GDM1 (cell line): ENCODE measurements around the gene ZNF385D.
"Not testable (repeated sequence)": the region's sequence is repeated elsewhere in the genome, so short reads cannot be mapped to it uniquely, and the experiment has no call there.

Source experiments
- DNase-seq: peaks from one replicate; lab custom pipeline; 2025; lab: John Stamatoyannopoulos, UW

ZNF385D gene

DNA sequence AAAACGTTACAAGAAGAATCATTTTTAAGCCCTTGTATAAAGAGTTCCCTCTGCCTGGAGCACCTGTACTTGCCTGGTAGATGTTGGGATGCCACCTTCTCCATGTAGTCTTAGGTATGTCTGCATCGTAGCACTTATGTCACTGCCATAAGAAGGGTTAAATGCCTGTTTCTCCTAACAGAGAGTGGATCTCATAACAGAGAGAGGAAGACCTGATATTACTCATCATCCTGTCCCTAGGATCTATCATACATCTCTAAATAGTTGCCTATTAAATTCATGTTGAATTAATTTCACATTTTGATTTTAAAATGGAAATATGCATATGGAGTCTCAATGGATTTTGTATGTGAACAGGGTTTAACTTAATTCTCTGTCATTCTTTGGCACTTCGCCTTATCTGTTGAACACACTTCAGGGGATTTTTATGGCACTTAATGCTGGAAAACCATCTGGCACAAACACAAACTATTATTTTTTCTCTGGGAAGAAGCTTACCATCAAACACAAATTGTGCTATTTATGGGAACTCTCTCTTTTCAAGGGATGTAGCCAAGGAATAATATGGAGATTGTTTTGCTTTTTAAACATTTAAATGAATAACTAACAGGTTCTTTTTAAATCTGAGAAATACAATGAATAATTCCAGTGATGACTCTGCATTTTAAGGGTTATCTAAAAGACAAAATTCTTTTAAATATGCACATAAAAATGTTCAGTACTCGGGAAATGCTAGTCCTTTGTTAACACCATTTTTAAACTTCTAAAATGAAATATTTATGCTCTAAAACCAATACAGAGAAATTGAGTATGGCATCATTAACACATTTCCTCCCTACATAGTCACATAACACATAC lies 230.7 kb downstream of the ZNF385D start:
- DNase-seq, result no peak

DNA sequence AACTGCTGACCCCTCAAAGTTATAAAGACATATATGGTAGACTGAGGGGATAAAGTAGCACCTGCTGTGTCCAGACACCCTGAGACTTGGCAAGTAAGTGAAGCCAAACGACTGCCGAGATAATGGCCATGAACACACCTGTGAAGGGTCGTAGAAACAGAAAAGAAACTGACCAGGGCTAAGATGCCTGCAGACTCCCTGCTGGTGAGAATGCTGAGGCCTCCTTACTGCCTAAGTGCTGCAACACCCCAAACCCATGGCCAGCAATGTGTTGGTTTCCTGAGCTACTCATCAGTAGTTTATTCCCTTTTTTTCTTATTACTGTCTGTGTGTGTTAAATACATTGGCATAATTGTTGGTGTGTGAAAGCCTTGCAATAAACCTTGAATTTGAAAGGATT lies 233.8 kb downstream of the ZNF385D start:
- no peak for DNase-seq

GRCh38 chr3:21515417-21515816 lies 235.6 kb downstream of the ZNF385D start:
- DNase-seq, result no peak

DNA sequence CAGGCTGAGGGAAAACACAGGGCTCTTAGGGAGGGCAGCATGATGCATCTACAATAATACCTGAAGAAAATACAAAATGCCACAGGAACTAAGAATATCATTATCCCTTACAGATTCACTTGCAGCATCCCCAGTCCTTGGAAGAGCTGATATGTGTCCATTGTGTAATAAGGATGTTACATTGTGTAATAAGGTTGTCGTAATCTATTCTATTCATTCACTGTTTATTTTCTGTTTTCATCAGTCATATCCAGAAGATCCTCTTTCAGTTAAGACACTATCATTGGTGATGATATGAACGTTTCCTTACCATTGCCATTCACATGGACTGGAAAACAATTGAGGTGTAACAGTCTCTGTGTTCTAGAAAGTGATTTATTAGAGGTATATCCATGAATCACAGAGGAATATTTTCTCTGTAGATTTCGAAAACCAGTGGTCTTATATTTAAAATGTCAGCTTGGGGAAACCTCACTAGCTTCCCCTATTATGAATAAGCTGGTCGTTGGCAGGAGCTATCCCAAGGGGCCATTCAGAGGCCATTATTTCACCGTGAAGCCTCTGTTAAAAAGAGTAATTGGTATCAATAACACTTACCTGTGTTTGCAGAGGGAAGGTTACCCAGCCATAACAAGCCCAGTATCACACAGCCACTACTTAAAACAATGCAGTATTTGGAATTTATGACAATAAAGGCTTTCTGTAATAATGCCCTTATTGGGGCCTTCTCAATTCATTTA lies 241.1 kb downstream of the ZNF385D start:
- DNase-seq, result no peak

DNA sequence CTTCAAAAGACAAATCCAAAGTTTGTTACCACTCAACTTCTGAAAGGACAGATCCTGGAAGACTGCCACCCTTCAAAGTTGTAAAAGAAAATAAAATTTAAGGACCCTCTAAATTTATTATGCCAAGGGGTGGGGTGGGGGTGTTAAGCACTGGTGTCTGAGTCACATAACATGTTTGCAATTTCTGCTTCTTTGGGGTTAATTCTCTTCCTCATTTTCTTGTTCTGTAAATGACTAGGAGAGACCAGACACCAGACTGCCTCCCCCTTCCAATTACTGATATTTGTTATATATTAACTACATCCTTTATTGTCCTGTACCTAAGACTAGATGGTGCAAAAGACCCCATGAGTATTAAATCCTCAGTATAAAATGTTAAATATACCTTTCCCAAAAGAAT lies 242.8 kb downstream of the ZNF385D start:
- no peak for DNase-seq

DNA sequence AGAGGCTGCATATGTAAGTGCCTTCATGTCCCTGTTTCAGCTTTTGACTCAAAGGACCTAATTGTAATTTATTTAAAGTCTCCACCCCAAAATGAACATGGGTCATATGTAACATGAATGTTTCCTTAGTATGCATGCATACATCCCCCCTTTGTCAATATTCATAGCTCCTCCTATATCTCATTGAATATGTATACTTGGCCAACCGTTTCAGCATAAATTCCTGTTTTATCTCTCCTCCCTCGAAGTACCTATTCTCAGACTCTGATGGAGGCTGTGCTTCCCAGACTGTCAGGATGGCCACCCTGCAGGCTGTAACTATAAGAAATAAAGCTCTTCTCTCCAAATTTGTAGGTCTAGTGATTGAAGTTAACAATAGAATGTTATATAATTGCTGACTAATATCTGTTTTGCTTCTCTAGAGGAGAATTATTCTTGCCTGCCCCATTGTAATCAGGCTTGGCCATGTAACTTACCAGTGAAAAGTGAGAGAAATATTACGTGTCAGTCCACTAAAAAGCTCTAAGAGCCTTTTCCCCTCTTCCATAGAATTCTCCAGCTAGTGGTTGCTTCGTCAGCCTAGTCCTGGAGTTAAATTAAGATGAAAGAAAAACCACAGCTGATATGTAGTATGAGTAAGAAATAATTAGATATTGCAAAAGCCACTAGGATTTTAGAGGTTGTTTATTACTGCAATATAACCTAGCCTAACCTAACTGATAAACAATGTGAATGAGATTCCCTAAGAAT lies 245.1 kb downstream of the ZNF385D start:
- no peak for DNase-seq

DNA sequence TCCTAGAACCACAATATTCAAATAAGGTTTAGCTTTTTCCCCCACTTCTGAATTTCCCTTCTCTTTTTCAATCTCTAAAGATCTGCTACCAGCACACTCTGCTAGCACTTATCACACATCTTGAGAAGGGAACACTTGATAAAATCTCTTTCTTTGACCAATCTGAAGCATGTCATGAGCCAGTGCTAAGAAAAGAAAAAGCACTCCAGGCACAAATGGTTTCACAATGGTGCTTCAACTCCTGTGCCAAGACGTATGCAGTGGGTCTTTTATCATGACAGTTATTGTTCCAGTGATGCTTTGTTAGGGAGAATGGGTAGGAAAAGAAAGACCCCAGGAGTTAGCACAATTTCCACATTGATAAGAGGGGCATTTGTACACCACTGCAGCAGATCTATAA lies 248.4 kb downstream of the ZNF385D start:
- no peak for DNase-seq

GRCh38 chr3:21500834-21501233 lies 250.2 kb downstream of the ZNF385D start:
- DNase-seq, result no peak

- DNase-seq, result not testable (repeated sequence)
Observed at GRCh38 chr3:21490671-21491070, 260.3 kb downstream of the ZNF385D start.

DNA sequence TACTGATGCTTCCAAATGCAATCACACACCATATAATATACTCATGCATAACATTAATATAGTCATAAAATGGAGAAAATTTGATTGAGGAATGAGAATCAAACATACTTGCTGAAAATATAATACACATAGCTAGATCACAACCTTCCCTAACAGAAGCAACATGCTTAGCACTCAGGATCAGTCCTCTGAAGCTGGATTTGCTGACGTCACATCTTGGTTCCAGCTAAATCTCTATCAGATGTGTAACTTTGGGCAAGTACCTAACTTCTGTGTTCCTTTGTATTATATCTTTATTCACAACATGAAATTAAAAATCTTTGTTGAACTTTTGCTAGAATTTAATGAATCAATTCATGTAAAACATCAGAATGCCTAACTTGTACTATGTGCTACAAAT lies 263.5 kb downstream of the ZNF385D start:
- no peak for DNase-seq

DNA sequence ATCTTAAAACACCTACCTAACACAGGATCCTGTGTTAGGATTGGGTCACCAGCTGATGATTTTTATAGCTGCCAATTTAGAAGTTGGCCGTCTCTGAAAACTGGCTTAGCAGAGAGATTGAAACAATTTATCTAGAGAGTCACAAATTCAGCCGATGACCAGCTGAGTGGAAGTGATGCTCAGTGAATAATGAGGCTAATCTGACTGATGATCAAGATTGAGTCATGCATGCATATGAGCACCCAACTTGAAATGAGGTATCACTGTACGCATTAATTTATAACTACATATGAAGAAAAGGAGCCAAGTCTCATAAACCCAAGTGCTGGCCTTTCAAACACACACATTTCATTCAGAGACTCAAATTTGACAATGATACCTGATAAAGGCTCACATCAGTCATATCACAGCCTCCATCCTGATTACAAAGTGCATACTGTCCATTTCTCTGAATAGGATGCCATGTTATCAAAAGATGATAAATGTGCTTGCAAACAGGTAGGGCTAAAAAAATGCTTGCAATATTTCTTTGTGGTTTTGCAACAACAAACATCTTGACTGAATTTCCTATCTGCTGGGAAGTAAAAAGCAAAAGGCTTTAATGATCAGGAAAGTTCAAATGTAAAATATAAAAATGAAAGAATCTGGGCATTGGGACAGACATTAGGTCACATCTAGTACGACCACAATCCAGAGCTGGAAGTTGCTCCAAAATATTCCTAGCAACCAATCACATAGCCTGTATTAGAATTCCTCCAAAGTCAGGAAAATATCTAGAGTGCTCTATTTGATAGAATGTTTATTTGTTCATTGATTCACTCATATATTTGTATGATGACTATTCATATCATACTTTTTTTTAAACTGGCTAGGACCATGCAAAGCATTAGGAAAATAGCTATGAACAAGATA lies 264.7 kb downstream of the ZNF385D start:
- not testable (repeated sequence) for DNase-seq

GRCh38 chr3:21484828-21485144 lies 266.2 kb downstream of the ZNF385D start:
- no peak for DNase-seq

- peak; percentile 12 for DNase-seq
Observed at GRCh38 chr3:21484057-21484827, 266.8 kb downstream of the ZNF385D start.

DNA sequence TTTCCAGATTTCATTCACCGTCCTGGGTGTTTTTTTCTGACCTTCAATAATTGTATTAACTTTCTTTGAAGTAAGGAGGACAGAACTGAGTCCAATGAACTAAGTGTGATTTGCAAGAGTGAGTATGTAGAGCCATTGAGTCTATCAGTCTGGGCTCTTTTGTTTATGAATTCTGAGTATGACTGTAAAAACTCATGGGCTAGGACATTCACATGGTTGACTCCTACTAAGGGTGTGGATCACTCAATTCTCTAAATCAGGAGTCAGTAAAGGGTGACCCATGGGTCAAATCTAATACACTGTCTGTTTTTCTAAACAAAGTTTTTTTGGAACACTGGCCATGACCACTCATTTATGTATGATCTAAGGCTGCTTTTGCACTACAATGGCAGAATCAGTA lies 269.0 kb downstream of the ZNF385D start:
- no peak for DNase-seq

- no peak for DNase-seq
Observed at GRCh38 chr3:21477541-21478288, 273.3 kb downstream of the ZNF385D start.

- no peak for DNase-seq
Observed at GRCh38 chr3:21466476-21466875, 284.5 kb downstream of the ZNF385D start.

GRCh38 chr3:21464746-21465145 lies 286.3 kb downstream of the ZNF385D start:
- DNase-seq, result no peak

DNA sequence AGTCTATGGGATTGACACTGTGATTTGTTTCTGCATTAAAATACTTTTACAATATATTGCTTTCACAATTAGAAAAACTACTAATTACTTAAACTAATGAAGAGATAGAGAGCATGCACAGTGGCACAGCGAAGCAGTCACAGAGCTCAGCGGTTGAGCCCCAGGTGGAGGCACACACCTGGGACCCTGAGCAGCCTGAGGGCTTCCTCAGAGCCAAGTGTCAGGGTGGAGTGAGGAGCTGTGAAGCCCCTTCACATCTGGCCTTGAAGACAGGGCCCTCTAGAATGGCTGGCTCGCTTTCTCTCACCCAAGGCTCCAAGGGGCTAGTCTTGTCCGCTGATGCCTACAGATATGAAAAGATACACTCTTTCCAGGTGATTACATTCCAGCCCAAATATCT lies 287.7 kb downstream of the ZNF385D start:
- no peak for DNase-seq

GRCh38 chr3:21462141-21462540 lies 288.9 kb downstream of the ZNF385D start:
- no peak for DNase-seq

GRCh38 chr3:21457084-21457483 lies 293.9 kb downstream of the ZNF385D start:
- no peak for DNase-seq
